IPS-15b (cell line): ENCODE data around the gene LRRC17.
"Not testable (repeated sequence)": the region's sequence is repeated elsewhere in the genome, so short reads cannot be mapped to it uniquely, and the experiment has no call there.

Source experiments
- H3K27me3 ChIP-seq: one replicate; pipeline ENCODE4 v1.6.1; 2013; ENCODE audit warnings: low read length; ENCODE audit not compliant: control insufficient read depth, insufficient read depth
- H3K36me3 ChIP-seq: one replicate; pipeline ENCODE4 v1.6.1; 2013; ENCODE audit warnings: low read length; ENCODE audit not compliant: control insufficient read depth, insufficient read depth
- H3K4me1 ChIP-seq: one replicate; pipeline ENCODE4 v1.6.1; 2013; ENCODE audit warnings: mild to moderate bottlenecking, low read length; ENCODE audit not compliant: control insufficient read depth, insufficient read depth
- H3K4me3 ChIP-seq: one replicate; pipeline ENCODE4 v1.5.1; 2013; ENCODE audit warnings: low read depth, low read length
- H3K9ac ChIP-seq: one replicate; pipeline ENCODE4 v1.6.1; 2013; ENCODE audit warnings: low read depth, mild to moderate bottlenecking, low read length
- H3K9me3 ChIP-seq: one replicate; pipeline ENCODE4 v1.6.1; 2013; ENCODE audit warnings: mild to moderate bottlenecking, low read length; ENCODE audit not compliant: control insufficient read depth, insufficient read depth

Gene LRRC17

DNA sequence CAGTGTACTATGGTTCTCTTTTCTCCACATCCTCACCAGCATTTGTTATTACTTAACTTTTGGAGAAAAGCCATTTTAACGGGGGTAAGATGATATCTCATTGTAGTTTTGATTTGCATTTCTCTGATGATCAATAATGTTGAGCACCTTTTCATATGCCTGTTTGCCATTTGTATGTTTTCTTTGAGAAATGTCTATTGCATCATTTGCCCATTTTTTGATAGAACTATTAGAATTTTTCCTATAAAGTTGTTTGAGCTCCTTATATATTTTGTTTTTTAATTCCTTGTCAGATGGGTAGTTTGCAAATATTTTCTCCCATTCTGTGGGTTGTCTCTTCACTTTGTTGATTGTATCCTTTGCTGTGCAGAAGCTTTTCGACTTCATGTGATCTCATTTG lies 10.7 kb upstream of the LRRC17 start:
- not testable (repeated sequence) for H3K36me3 ChIP-seq, H3K9me3 ChIP-seq, H3K27me3 ChIP-seq, H3K4me3 ChIP-seq, H3K4me1 ChIP-seq, H3K9ac ChIP-seq

DNA sequence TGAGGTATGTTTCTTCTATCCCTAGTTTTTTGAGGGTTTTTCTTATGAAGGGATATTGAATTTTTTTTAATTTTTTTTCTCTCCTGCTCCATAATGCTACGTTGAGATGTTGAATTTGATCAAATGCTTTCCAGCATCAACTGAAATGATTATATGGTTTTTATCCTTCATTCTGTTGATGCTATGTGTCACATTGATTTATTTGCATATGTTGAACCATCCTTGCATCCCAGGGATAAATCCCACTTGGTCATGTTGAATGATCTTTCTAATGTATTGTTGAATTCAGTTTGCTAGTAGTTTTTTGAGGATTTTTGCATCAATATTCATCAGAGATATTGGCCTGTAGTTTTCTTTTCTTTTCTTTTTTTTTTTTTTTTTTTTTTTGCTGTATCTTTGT lies 9.2 kb upstream of the LRRC17 start:
- H3K27me3 ChIP-seq, H3K4me1 ChIP-seq, H3K9me3 ChIP-seq, H3K9ac ChIP-seq, H3K4me3 ChIP-seq, H3K36me3 ChIP-seq: not testable (repeated sequence)

DNA sequence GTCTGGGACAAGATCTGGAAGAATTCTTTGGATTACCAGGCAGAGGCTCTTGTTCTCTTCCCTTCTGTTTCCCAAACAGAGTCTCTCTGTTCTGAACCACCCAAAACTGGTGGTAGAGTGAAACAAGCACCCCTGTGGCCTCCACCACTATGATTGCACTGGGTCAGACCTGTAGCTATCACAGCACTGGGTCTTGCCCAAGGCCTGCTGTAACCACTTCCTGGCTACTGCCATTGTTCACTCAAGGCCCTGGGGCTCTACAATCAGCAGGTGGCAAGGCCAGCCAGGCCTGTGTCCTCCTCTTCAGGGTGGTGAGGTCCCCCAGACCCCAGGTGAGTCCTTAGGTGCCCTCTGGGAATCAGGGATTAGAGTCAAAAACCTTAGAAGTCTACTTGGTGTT lies 4.1 kb upstream of the LRRC17 start:
- no peak overlapping the region for H3K9ac ChIP-seq
- H3K9me3 ChIP-seq, result no peaks in the 10 kb centered on the region
- no peaks in the 10 kb centered on the region for H3K36me3 ChIP-seq
- peaks cover 6% of the 10 kb centered on the region for H3K4me1 ChIP-seq
- H3K27me3 ChIP-seq, result no peaks in the 10 kb centered on the region
- H3K4me3 ChIP-seq, result no peak overlapping the region

GRCh38 chr7:102913826-102914225 lies 1.0 kb downstream of the LRRC17 start:
- H3K27me3 ChIP-seq, result no peaks in the 10 kb centered on the region
- no peak overlapping the region for H3K4me3 ChIP-seq
- no peaks in the 10 kb centered on the region for H3K36me3 ChIP-seq
- peaks cover 10% of the 10 kb centered on the region for H3K4me1 ChIP-seq
- H3K9me3 ChIP-seq, result no peaks in the 10 kb centered on the region
- H3K9ac ChIP-seq, result no peak overlapping the region

DNA sequence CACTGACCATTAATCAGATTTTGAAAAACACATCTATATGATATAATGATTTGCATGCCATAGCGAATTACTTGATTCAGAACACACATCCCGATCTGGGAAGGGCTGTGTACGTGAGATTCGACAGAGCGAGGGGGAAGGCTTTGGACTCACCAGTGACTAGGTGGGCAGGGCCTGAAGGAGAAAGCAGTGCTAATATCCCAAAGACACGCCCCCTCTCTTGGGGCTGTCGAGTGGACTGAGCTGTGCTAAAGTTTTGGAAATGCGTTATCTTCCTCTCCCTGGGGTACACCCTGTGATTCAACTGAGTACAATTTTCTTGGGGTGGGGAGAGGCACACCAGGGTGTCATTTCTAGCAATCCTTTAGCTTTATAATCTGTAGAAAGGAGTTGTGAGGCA lies 1.8 kb downstream of the LRRC17 start:
- no peak overlapping the region for H3K9ac ChIP-seq
- no peaks in the 10 kb centered on the region for H3K9me3 ChIP-seq
- H3K4me1 ChIP-seq, result peaks cover 10% of the 10 kb centered on the region
- H3K27me3 ChIP-seq, result no peaks in the 10 kb centered on the region
- no peaks in the 10 kb centered on the region for H3K36me3 ChIP-seq
- H3K4me3 ChIP-seq, result no peak overlapping the region

DNA sequence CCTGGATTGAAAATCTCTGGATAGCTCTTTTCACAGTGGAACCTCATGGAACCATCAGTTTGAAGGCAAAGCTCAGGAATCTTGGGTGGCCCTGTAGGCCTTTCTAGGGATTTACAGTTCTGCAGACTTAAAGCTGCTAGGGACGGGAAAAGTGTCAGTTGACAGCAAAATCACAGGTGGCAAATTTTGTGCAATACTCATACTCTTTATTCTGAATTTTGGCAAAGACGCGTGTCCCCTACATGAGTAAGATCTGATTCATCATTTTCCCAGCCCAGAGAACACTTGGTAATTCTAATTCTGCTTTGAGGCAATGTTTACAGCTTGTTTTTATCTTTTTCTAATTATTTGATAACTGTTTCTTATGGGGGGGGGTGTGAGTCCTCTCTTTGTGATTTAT lies 3.6 kb downstream of the LRRC17 start:
- H3K9me3 ChIP-seq, result no peaks in the 10 kb centered on the region
- no peak overlapping the region for H3K9ac ChIP-seq
- peaks cover 10% of the 10 kb centered on the region for H3K4me1 ChIP-seq
- H3K4me3 ChIP-seq, result no peak overlapping the region
- H3K36me3 ChIP-seq, result no peaks in the 10 kb centered on the region
- H3K27me3 ChIP-seq, result no peaks in the 10 kb centered on the region

- Histone ChIP-seq H3K4me1 (peaks cover 10% of the 10 kb centered on the region), H3K9me3 (no peaks in the 10 kb centered on the region), H3K36me3 (no peaks in the 10 kb centered on the region), H3K9ac (no peak overlapping the region), H3K27me3 (no peaks in the 10 kb centered on the region), H3K4me3 (no peak overlapping the region)
Observed at GRCh38 chr7:102916881-102917280, 4.1 kb downstream of the LRRC17 start.

DNA sequence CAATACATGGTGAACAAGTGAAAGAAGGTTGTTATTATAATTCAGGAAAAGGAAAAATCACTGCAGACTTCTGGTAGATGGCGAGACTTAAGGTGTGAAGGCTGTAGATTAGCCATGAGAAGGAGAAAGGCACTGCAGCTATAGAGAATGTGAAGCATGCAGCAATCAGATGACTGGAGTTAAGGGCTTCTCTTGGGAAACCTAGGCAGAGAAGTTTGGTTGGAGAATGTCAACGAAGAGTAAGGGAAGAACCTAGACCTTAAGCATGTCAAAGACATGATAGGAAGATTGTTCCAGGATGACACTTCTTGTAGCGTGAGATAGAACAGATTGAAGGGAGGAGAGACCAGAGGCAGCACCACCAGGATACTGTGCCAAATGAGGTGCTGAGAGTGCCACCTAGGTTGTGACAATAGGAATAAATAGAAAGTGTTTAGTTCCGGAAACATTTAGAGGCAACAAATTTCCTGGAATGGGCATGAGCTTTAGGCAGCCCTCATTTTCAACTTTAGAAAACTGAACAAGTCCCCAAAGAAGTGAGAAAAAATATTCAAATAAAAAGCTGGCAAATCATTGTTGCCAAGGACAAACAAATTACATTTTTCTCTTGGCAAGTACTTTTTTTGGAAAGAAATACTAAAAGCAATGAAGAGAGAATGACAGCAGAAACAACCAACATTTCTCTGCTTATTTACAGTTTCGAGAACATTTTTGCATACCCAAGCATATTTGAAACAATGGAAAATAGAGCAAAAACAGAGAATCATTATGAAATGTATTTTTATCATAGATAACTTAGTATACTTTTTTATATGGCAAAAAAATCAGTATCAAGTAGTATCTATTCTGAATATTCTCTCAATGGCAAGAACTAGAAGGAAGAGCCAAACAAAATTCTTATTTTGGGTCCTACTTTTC lies 4.9 kb downstream of the LRRC17 start:
- no peaks in the 10 kb centered on the region for H3K27me3 ChIP-seq
- no peak overlapping the region for H3K9ac ChIP-seq
- no peak overlapping the region for H3K4me3 ChIP-seq
- H3K36me3 ChIP-seq, result no peaks in the 10 kb centered on the region
- H3K9me3 ChIP-seq, result no peaks in the 10 kb centered on the region
- peaks cover 9% of the 10 kb centered on the region for H3K4me1 ChIP-seq

GRCh38 chr7:102918845-102919244 lies 6.0 kb downstream of the LRRC17 start:
- no peaks in the 10 kb centered on the region for H3K36me3 ChIP-seq
- H3K4me3 ChIP-seq, result no peak overlapping the region
- H3K4me1 ChIP-seq, result peaks cover 3% of the 10 kb centered on the region
- no peak overlapping the region for H3K9ac ChIP-seq
- no peaks in the 10 kb centered on the region for H3K27me3 ChIP-seq
- H3K9me3 ChIP-seq, result no peaks in the 10 kb centered on the region

DNA sequence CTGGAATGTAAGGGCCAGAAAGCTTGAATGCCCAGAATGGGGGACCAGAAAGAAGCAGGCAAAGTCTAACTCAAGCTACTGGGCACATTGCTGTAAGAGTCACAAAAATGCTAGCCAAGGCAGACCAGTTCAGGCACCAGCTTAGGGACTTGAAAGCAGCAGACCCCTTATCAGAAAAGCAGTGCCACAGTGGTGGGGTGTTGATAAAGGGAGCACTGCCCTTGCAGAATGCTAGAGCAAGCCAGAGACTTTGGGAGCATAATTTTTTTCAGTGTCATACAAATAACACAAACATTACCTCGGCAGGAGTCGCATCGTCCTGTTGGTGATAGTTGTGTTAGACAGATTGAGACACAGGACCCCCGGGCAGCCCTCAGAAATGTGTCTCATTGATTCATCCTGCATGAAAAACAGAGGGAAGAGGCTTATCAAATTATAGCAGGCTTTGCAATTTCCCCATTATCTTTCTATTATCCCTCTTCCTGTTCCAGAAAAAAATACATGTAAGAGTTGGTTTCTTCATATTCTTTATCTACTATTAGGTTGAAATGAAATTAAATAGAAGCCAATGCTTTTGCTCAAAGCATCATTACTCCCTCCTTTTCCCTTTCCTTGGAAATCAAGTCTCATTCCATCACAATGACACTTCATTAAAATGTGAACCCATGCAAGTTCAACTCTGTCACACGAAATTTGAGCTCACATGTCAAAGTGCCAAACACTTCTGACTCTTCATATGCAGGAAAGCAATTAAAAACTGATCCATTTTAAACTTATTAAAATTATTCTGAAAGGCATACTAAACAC lies 13.4 kb downstream of the LRRC17 start:
- no peaks in the 10 kb centered on the region for H3K9me3 ChIP-seq
- no peaks in the 10 kb centered on the region for H3K36me3 ChIP-seq
- H3K27me3 ChIP-seq, result no peaks in the 10 kb centered on the region
- no peaks in the 10 kb centered on the region for H3K4me1 ChIP-seq
- H3K4me3 ChIP-seq, result no peak overlapping the region
- H3K9ac ChIP-seq, result no peak overlapping the region

DNA sequence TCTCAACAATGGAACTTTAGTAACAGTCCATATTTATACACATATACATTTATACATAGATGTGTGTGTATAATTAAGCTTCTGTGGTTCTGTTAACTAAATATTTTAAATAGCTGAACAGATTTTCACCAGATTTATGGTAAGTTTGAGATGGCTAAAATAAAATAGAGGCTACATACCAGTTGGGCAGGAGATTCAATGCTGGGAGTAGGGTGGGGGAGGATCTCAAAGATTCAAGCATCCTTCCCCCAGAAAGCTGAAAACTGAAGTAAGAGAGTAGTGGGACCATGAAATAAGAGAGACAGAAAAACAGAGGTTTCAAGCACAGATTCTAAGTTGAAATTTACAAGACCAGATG lies 14.0 kb downstream of the LRRC17 start:
- Histone ChIP-seq H3K9ac (no peak overlapping the region), H3K9me3 (no peaks in the 10 kb centered on the region), H3K4me1 (no peaks in the 10 kb centered on the region), H3K4me3 (no peak overlapping the region), H3K36me3 (no peaks in the 10 kb centered on the region), H3K27me3 (no peaks in the 10 kb centered on the region)
